Hematopoietic multipotent progenitor cell (in vitro differentiated cells): ENCODE measurements around the gene CSMD2. TPM values are rescaled to one million over a fixed set of nuclear protein-coding genes. Genes with fewer than 3 reads are reported as not detected.

Experiments used
- DNase-seq, 3 donors: peaks; one replicate each; pipeline ENCODE4 v3.0.0-alpha.2; 2011 to 2015; ENCODE audit warnings: low read depth in 2 of 3, low spot score in 2 of 3
- total RNA-seq: library from RNA; depleted of rRNA; stranded (reverse); fragments of >200 nt; gene quantifications from one replicate; pipeline ENCODE4 v1.2.3, GENCODE V29; 2012

Gene CSMD2
- total RNA-seq, 1 donor = not detected

DNA sequence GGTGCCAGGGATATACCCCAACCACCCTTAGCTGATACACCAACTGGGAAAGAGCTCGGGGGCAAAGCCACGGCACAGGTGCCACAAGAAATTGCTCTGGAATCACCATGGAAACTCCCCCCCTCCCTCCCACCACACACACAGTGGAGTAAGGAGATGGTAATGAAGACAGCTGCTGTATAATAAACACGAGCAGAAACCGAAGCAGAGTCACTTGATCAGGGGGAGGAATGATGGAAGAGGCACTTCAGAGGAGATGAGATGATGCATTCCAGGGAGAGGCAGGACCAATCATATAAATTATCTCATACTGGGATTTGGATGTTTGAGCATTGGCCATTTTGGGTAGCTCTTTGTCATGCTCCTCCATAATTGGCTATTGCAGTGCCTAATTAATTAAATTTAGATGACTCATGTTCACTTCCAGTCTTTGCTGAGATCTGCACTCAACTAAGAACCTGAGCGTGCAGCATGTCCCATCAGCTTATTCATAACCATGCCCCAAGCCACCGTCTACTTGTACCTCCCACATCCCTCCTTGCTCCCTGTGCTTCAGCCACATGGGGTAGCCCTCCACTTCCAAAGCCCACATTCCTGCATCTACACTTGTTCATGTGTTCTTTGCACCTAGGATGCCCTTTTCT lies 503.1 kb downstream of the CSMD2 start:
- no peak for DNase-seq

DNA sequence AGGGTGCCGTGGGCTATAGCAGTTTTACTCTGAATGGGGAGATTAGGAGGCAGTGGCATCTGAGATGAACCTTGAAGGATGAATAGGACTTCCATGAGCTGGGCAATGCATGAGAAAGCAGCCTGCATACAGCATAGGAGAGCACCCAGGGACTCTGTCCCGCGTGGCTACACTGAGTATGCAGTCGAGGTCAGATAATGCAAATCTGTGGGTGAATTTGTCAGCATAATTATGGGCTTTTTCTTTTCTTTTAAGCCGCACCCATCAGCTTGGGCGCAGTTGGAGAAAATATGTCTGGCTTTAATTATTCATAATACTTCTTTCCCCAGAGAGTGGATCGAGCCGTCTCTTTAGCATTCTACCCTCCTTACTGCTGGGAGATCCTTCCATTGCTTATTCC lies 504.1 kb downstream of the CSMD2 start:
- no peak for DNase-seq

DNA sequence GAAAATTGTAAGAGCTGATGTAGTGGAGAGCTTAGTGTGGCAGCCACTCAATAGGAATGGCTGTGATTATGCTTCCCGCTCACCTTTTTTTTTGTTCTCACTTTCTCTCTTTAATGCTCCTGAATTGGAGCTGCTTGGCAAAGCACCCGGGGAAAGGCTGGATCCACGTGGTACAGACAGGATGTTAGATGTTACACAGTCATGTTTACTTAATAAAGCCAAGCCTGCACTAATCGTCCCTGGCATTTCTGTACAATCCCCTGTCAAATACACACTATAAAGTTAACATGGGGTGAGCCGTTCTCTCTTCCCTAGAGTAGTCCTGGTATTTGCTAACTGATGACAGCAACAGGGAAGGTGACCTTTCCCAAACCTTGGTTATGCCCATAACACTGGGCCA lies 504.8 kb downstream of the CSMD2 start:
- no peak for DNase-seq

DNA sequence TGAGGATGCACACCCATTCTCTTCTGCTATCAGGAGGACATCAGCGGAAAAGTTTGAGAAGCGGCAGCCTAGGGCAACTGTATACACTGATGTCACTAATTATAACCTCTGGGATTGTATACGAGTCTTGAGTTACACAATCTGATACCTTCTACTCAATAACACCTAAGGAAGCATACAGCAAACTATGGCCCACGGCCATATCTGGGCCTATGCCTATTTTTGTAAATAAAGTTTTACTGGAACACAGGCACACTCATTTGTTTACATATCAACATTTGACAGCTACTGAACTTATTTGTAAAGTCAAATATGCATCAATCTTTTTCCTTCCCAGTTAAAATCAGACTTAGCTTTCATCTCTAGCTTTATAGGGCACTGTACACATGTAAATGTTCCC lies 505.4 kb downstream of the CSMD2 start:
- no peak for DNase-seq

DNA sequence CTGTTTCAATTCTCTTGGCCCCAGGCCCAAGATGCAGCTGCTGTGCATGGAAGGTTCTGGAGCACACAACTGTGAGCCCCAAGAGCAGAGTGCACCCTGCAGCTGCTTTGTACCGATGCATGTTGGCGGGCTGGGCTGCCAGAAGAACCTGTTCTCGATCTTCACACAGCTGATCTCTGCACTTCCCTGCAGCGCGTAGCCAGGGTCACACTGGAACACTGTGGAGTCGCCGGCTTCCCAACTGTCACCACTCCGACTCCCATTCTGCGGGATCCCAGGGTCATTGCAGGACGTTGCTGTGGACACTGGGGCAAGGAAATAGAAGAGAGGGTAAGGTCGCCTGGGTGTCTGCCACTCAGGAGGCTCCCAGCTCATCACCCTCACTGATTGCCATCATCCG lies 507.2 kb downstream of the CSMD2 start:
- DNase-seq = no peak

DNA sequence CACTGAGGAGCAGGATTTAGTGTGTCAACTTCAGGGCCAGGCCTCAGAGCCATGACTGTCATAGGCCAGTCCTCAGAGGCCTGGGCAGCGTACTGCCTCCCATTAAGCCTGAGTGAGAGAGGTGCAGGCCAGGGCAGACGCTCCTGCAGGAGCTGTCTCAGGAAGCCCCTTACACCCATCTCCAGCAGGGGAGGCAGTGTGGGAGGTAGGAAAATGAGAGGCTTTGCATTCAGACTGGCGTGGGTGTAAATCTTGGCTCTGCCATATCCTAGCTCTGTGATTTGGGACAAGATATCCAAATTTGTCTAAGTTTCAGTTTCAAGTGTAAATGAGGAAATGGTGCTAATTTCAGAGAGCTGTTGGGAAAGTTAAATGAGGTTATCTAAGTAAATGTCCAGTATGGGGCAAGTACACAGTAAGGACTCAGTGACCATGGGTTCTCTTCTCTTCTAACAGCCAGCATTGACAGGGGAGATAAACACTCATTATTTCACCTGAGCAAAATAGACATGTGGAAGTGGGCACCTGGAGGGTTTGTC lies 508.5 kb downstream of the CSMD2 start:
- DNase-seq = no peak

DNA sequence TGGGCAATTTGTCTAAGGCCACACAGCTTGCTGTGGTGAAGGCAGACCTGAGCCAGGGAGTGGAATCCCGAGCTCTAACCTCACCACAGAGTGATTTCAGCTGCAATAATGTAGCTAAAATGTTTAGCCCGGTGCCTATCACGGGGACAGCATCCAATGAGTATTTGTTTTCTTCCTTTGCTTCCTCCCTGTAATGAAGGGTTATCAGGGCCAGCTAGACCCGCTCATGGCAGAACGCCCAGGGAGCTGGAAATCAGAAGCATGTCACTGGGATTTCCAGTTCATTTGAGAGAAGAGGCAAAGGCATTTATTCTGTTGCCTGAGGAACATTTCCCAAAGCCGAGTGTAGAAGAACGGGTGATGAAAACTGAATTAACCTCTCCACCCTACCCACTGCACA lies 509.5 kb downstream of the CSMD2 start:
- DNase-seq = no peak

DNA sequence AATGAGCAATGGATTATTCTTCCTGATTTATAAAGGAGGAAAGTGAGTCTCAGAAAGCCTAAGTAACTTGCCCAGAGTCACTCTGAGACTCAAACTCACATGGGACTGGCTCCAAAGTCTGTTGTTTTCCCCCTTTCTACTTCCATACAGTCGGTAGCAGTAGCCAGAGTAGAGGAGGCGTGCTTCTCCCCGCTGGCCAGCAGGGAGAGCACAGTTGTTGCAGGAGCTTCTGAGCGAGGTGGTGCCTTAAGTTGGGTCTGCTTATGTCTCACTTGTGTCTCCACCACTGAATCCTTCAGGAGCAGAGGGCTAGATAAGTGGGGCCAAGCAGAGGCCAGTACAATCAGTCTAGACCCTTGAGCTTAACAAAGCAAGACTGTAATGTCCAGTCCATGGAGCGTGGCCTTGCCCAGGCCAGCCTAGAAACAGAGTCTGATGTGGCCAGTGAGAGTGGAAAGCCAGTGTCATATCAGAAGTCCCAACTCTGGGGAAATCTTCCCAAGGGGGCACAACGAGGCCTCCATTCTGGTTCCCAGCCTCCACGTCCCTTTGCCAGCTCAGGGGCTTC lies 510.7 kb downstream of the CSMD2 start:
- DNase-seq = peak in 1 of 3 donors; percentile 33

DNA sequence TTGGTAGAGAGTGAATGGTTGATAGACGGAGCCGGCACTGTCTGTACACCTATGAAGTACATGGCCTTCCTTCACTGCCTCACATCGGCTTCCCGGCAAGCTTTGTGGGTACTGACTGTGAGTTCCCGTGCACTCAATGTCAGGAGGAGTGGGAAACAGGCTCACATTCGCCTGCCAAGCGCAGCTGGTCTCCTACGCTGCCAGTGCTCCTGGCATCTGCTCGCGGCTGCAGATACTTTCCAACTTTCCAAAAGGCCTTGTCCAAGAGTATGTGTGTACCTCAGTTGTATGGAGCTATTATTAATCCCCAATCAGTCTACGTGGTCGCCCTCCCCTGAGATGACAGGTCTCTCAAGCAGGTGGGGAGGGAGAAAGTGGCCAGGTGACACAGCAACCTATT lies 511.8 kb downstream of the CSMD2 start:
- DNase-seq = no peak

DNA sequence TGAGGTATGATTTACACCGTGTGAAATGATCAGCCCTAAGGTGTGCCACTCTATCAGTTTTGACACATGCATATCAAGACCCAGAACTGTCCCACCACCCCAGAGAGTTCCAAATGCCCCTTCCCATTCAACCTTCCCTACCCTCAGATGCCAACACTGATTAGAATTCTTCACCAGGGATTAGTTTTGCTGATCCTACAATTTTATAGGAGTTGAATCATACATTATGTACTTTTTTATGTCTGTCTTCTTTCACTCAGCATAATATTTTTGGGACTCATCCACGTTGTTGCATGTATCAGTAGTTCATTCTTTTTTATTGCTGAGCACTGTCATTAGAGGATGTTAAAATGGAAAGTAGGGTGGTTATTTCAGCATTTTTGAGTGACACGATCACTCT lies 514.3 kb downstream of the CSMD2 start:
- DNase-seq = no peak

DNA sequence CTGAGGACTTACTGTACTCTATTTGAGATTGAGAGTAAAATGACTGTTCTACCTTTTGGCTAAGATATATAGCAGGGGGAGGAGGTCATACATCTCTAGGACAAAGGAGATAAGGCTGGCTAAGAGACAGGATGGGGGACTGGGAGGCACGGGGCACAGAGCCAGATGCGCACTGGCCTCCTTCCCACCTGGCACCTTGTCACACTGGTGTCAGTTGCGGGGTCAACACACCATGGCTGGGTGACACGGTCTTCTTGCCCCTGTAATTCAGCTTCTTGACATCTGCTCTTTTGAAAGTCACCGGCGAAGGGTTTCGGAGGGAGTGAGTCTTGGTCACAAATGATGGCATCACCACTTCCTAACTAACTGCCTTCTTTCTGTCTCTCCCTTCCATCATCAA lies 515.3 kb downstream of the CSMD2 start:
- no peak for DNase-seq

DNA sequence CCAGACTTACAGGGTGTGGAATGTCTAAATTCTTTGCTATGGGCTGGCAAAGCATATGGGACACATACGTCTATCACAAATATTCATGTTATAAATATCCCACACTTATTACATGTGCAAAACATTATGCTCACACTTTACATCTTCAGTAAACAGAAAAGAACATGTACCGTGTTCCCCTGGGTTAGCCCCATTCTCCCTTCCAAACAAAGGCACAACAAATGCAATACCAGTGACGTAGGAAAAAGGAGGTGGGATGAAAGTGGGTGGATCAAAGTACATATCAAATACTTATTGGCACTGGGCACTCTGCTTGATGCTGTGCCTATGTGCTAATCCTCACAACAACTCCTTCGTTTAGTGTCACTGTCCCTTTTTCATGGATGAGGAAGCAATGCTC lies 521.8 kb downstream of the CSMD2 start:
- DNase-seq = no peak

DNA sequence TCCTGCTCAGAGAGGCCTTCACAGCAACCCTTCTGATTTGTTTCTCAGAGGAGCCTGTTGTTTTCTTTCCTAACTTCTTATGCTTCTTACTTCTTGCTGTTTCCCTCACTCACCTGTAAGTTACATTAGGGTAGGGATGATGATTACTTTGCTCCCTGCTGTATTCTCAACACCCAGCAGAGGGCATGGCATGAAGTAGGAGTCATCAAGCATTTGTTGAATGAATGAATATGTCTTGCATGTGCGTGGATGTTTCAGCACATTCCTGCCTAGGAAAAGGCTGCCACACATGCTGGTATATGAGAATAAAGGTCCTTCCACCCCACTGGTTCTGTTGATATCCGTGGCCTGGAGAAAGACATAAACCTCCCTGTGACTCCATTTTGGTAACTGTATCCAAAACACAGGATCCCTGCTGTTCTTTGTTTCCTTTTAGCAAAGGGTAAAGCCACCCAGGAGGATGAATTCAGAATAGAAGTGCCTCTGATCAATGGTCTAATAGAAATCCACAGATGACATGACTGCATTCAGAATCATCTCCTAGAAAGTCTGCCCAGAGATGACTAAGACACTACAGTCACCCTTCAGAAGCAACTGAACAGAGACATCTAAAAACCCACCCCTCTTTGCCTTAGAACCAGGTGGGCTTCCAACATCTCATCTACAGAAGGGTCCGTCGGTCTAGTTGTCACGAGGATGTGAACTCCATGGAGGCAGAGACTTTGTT lies 523.8 kb downstream of the CSMD2 start:
- DNase-seq = peak in 1 of 3 donors; percentile 10

DNA sequence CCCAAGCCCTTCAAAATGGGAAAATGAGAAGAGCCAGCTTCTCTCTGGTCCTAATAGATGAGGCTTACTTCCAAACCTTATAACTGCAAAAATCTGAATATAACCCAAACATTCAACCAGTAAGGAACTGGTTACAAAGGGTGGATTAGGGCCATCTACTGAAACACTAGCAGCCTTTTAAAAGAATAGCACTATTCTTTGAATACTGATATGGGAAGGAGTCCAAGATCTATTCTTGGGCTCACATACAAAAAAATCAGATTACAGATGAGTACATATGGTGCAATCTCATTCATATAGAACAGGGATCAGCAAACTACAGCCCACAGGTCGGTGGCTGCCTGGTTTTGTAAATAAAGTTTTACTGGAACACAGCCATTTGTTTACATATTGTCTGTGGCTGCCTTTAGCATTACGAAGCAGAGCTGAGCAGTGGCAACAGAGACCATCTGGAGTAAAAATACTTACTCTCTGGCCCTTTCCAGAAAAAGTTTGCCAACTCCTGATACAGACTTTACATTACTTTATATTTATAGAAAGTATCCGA lies 524.8 kb downstream of the CSMD2 start:
- DNase-seq = no peak

DNA sequence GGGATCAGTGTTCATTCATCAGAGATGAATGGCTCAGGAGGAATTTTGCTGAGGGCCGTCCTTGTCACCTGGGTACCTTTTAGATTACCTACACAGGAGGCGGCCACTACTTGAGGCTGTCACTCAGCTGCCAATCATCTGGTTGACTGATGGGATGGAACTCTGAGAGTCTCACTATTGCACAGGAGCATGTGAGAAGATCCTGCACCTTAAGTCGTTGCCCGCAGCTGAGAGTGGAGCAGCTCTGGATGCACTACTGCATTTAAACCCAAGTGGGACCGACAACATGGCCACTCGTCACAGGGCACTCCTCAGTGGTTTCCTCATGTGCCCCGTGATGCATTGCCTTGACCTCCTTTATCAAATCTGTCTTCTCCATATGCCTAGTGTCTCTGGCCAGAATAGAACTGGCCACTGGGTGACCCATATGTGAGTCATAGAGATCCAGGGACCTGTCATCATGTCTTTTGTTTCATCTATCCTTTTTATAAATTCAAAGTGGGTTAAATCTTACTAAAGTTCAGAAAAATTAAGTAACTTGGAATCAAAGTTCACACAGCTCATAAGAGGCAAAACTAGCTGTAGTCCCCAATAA lies 527.1 kb downstream of the CSMD2 start:
- no peak for DNase-seq

DNA sequence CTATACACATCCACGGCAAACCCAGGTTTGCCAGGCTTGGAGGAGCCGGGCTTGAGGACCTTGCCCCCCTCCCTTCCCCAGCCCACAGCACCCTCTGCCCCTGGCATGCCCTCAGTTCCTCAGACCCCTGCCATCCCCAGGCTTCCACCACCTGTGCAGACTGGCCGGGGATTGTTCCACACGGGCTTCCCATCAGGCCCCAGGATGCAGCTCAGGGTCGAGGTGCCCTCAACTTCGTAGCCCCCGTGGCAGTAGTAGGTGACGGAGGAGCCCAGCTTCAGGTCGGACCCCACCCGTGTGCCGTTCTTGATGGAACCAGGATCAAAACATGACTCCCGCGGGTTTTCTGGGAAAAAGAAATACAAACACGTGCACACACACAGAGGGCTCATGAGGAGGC lies 528.8 kb downstream of the CSMD2 start:
- DNase-seq = no peak

DNA sequence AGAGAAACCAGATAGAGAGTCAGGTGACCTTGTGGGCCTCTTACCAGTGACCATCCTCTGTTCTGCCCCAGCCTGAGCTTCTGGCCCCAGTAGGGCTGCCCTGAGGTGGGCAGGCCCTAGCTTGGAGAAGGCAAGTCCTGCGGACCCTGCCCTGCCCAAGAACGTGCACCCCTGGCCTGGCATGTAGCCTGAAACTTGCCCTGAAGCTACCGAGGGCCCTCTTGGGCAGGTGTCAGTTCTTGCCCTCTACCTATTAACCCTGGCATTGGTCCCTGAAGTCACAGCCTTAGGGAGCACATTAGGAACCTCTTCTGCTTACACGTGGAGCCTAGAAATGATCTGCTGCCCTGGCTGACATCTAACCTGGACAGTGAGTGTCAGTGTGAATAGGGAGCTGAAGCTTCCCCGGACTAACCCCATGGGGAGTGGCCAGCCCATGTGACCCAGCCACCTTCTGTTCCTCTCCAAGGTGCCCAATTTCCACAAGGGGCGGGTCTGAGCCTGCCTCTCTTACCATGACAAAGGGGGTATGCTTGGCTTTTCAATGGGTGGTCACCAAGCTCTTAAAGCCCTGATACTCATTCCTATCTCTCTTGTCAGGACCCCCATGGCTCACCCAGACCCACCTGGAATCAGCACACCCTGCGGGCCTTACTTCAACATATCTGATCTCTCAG lies 529.6 kb downstream of the CSMD2 start:
- no peak for DNase-seq

DNA sequence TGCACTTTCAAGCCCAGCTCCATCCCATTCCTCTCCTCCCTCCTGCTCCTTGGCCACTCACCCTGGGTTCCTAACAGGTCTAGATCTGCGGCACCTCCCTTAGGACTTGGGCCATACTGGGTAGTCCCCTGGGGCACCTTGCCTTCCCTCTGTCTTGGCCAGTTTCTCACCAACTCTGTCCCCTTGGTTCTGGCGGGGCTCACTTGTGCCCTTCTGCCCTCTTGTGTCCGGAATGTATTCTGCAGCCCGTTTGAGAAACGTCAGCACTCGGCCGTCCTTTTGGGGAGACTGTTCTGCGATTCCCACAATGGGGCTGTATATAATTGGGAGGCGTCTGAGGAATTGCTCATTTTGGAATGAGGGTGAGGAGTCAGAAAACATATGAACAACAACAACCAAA lies 530.2 kb downstream of the CSMD2 start:
- DNase-seq = peak in 2 of 3 donors; percentile 29 to 52

DNA sequence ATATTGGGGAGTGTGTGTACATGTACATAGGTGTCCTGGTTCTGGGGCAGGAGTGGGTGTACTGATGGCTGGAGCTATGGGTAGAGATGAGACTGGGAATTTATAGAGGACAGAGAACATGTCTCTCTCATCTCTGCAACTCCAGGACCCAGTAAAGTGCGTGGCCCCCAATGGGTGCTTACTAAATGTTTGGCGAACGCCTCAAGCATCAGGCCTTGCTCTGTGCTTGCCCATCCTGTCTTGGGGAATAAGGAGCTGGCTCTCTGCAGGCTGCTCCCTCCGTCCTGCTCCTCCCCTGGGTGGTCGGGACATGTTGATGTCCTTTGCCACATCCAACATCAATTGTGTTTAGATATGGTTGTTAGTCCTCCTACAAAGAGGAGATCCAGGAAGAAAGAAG lies 530.9 kb downstream of the CSMD2 start:
- DNase-seq = no peak

DNA sequence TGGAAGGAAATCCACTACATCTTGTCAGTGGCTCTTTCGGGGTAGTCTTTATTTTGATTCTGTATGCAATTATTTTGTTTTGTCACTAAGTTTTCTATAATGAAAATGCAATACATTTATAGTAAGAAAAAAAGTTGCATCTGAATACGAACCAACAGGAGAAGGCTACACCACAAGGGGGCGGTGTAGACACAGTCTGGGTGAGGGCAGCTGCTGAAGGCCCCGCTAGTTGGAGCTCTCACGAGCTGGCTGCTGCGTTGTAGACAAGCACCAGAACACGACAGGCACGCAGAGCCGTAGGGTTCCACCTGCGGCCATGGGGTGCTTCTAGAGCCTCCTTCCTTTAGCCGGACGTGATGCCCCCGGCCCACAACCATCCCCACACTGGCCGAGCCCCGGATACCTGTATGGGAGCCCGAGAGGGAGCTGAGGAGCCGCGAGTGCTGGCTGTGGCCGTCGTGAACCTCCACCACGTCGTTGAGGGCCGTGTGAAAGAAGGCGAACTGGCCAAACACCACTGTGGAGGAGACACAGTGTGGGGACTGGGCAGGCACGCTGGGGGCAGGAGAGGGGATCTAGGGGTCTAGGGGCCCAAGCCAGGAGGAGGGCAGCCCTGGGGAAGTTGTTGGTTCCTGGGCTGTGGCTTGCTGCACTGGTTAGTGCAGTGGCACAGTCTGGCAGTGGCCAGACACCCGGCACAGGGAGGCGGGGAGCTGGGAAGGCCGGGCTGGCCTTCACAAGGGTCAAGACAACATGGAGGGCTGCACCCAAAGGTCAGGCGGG lies 531.8 kb downstream of the CSMD2 start:
- peak; percentile 49 to 93 (median 86) for DNase-seq
